Panc1 (cell line): ENCODE measurements around the gene TRAF5. TPM values are rescaled to one million over a fixed set of nuclear protein-coding genes. Genes with fewer than 3 reads are reported as not detected.

Experiments used
- ATAC-seq: fragments of 200-7000 bp; cut with Tn5 transposase; 2 replicates; pipeline ENCODE4 v1.9.1; 2020; ENCODE audit warnings: mild to moderate bottlenecking, moderate library complexity
- BruUV-seq: library from RNA; stranded (reverse); fragments of 400-500 nt; replicated peaks from 2 replicates; lab custom pipeline; 2021; lab: Mats Ljungman, UMichigan
- CTCF ChIA-PET: fragments of 300-600 bp; sonication (Branson Sonifier 250); formaldehyde crosslinking; loops from one replicate; lab custom pipeline; 2022; ENCODE audit warnings: antibody characterized with exemption; lab: Charles Lee
- POLR2A ChIA-PET: fragments of 300-600 bp; sonication (Branson Sonifier 250); formaldehyde crosslinking; loops from one replicate; lab custom pipeline; 2022; ENCODE audit warnings: antibody characterized with exemption; lab: Charles Lee
- DNase-seq: peaks from one replicate; pipeline ENCODE4 v3.0.0-alpha.2; 2010; ENCODE audit warnings: low read depth, low spot score
- H3K27ac ChIP-seq: 2 replicates; pipeline ENCODE4 v1.5.1; 2011; ENCODE audit warnings: mild to moderate bottlenecking, low read length, inconsistent platforms
- H3K27me3 ChIP-seq: fragments of 200-500 bp; sonication (Bioruptor generic); 2 replicates; pipeline ENCODE4 v1.6.0; 2014; ENCODE audit warnings: low read length, inconsistent platforms; ENCODE audit not compliant: control insufficient read depth, insufficient read depth
- H3K36me3 ChIP-seq: fragments of 200-500 bp; sonication (Bioruptor generic); 2 replicates; pipeline ENCODE4 v1.5.1; 2014; ENCODE audit warnings: inconsistent platforms, mild to moderate bottlenecking, low read length, moderate library complexity; ENCODE audit not compliant: control insufficient read depth, insufficient read depth
- H3K4me1 ChIP-seq: 2 replicates; pipeline ENCODE4 v1.5.1; 2011; ENCODE audit warnings: inconsistent platforms, mild to moderate bottlenecking, low read length, moderate library complexity; ENCODE audit not compliant: control insufficient read depth, insufficient read depth
- H3K4me3 ChIP-seq, 2 experiments: 2 replicates each; pipeline ENCODE4 v1.5.1; 2011 to 2012; ENCODE audit warnings: low read depth in 2 of 2, low read length in 2 of 2, mild to moderate bottlenecking in 2 of 2, inconsistent platforms in 1 of 2, moderate library complexity in 1 of 2
- H3K9me3 ChIP-seq: fragments of 200-500 bp; sonication (Bioruptor generic); 2 replicates; pipeline ENCODE4 v1.5.1; 2014; ENCODE audit warnings: low read depth, mild to moderate bottlenecking, inconsistent platforms, low read length, moderate library complexity; ENCODE audit not compliant: control insufficient read depth, insufficient read depth
- POLR2AphosphoS5 ChIP-seq: IDR thresholded peaks from 2 replicates; pipeline ENCODE4 v1.6.1; 2012; ENCODE audit warnings: mild to moderate bottlenecking, low read depth, low read length, moderate library complexity
- SIN3A ChIP-seq: IDR thresholded peaks from 2 replicates; pipeline ENCODE4 v1.6.1; 2012; ENCODE audit warnings: low read depth, mild to moderate bottlenecking, low read length, moderate library complexity, borderline replicate concordance; ENCODE audit not compliant: insufficient read depth
- TCF7L2 ChIP-seq: IDR thresholded peaks from 2 replicates; pipeline ENCODE4 v1.6.1; 2011; ENCODE audit warnings: mild to moderate bottlenecking, low read depth, low read length, inconsistent platforms
- in situ Hi-C: cut with HindIII; loops from 2 replicates; pipeline ENCODE4 v1.10.0; 2016; ENCODE audit warnings: low sequenced_read_pairs, low pct_unique_long_range_greater_than_20kb
- intact Hi-C: fragments of 100-400 bp; cut with micrococcal nuclease; formaldehyde crosslinking; loops from one replicate; pipeline ENCODE4 v1.10.0; 2022; ENCODE audit not compliant: unreplicated experiment
- total RNA-seq: library from RNA; stranded (reverse); gene quantifications from one replicate; pipeline ENCODE4 v1.2.1, GENCODE V29; 2021; ENCODE audit not compliant: unreplicated experiment
- TF ChIP-seq, protein P1 (sequence below): fragments of 450-650 bp; IDR thresholded peaks from 2 replicates; pipeline ENCODE4 v1.5.1; 2017; ENCODE audit warnings: mild to moderate bottlenecking
- TF ChIP-seq, protein P2 (sequence below), 2 experiments: IDR thresholded peaks; 2 replicates each; pipeline ENCODE4 v1.6.1; 2011 to 2012; ENCODE audit warnings: low read depth in 2 of 2, control low read depth in 1 of 2, low read length in 1 of 2, mild to moderate bottlenecking in 1 of 2, moderate library complexity in 1 of 2; ENCODE audit not compliant: insufficient read depth in 1 of 2

TRAF5 gene
- total RNA-seq, 1 experiment from 2014 or later, result 10.5 TPM

DNA sequence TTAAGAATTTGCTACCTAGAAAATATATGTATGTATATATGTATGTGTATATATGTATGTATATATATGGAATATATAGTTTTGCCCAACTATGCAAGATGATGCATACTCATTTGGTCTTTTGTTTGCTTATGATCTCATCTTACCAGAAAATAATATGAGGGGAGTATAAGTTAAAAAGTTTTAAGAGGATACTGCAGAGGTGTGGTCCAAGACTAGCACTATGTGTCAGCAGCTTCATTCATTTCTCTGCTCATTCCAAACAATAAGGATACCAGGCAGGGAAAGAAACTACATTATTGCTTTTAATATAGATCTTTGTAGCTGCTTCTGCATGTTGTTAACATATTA, 44.6 kb upstream of the TRAF5 start:
- intact Hi-C loops, result no loop called here
- H3K4me1 ChIP-seq, result no peaks in the 10 kb centered on the region
- ATAC-seq (no peak), DNase-seq (no peak)
- no peaks in the 10 kb centered on the region for H3K27me3 ChIP-seq
- H3K9me3 ChIP-seq, result no peaks in the 10 kb centered on the region
- TF ChIP-seq POLR2AphosphoS5 (no peak), TCF7L2 (no peak), SIN3A (no peak)
- TF ChIP-seq, protein P1, sequence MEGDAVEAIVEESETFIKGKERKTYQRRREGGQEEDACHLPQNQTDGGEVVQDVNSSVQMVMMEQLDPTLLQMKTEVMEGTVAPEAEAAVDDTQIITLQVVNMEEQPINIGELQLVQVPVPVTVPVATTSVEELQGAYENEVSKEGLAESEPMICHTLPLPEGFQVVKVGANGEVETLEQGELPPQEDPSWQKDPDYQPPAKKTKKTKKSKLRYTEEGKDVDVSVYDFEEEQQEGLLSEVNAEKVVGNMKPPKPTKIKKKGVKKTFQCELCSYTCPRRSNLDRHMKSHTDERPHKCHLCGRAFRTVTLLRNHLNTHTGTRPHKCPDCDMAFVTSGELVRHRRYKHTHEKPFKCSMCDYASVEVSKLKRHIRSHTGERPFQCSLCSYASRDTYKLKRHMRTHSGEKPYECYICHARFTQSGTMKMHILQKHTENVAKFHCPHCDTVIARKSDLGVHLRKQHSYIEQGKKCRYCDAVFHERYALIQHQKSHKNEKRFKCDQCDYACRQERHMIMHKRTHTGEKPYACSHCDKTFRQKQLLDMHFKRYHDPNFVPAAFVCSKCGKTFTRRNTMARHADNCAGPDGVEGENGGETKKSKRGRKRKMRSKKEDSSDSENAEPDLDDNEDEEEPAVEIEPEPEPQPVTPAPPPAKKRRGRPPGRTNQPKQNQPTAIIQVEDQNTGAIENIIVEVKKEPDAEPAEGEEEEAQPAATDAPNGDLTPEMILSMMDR, result no peak
- TF ChIP-seq, protein P2, sequence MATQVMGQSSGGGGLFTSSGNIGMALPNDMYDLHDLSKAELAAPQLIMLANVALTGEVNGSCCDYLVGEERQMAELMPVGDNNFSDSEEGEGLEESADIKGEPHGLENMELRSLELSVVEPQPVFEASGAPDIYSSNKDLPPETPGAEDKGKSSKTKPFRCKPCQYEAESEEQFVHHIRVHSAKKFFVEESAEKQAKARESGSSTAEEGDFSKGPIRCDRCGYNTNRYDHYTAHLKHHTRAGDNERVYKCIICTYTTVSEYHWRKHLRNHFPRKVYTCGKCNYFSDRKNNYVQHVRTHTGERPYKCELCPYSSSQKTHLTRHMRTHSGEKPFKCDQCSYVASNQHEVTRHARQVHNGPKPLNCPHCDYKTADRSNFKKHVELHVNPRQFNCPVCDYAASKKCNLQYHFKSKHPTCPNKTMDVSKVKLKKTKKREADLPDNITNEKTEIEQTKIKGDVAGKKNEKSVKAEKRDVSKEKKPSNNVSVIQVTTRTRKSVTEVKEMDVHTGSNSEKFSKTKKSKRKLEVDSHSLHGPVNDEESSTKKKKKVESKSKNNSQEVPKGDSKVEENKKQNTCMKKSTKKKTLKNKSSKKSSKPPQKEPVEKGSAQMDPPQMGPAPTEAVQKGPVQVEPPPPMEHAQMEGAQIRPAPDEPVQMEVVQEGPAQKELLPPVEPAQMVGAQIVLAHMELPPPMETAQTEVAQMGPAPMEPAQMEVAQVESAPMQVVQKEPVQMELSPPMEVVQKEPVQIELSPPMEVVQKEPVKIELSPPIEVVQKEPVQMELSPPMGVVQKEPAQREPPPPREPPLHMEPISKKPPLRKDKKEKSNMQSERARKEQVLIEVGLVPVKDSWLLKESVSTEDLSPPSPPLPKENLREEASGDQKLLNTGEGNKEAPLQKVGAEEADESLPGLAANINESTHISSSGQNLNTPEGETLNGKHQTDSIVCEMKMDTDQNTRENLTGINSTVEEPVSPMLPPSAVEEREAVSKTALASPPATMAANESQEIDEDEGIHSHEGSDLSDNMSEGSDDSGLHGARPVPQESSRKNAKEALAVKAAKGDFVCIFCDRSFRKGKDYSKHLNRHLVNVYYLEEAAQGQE (IDR thresholded peaks at IDR 0.05; ENCODE audit: insufficient read depth in 1 of 2, low read depth in 2 of 2, low read length in 1 of 2), result no peak
- no peak overlapping the region for H3K4me3 ChIP-seq
- no TSS peak for BruUV-seq
- CTCF ChIA-PET, result no interaction called here
- in situ Hi-C loops, result no loop called here
- POLR2A ChIA-PET, result no interaction called here
- H3K27ac ChIP-seq, result no peak overlapping the region
- peaks cover 32% of the 10 kb centered on the region for H3K36me3 ChIP-seq

DNA sequence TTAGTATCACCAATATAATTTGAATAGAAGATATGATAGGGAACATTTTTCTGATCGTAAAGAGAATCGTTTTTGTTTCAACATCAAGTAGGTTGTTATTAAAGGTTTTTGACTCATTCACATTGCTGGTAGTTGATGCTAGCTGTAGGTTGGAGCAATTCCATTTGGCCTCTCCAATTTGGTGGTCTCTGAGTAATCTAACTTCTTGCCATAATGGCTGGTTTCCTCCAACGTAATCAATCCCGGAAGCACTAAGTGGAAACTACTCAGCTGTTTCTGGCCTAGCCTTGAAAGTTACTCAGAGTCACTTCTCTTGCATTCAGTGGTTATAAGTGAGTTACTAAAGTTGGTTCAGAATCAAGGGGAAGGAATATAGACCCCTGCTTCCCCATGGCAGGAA, 41.4 kb upstream of the TRAF5 start:
- Histone ChIP-seq H3K4me3 (no peak overlapping the region), H3K9me3 (no peaks in the 10 kb centered on the region), H3K27me3 (no peaks in the 10 kb centered on the region), H3K27ac (no peak overlapping the region), H3K4me1 (no peaks in the 10 kb centered on the region), H3K36me3 (peaks cover 22% of the 10 kb centered on the region)
- in situ Hi-C loops (no loop called here), intact Hi-C loops (no loop called here)
- ChIA-PET POLR2A (no interaction called here), CTCF (no interaction called here)
- DNase-seq, result no peak
- no peak for ATAC-seq
- BruUV-seq, result no TSS peak
- TF ChIP-seq, protein P1, result no peak
- TF ChIP-seq TCF7L2, result no peak
- TF ChIP-seq, protein P2 (IDR thresholded peaks at IDR 0.05; ENCODE audit: insufficient read depth in 1 of 2, low read depth in 2 of 2, low read length in 1 of 2), result no peak
- no peak for TF ChIP-seq POLR2AphosphoS5
- TF ChIP-seq SIN3A, result no peak
